NCI-H128 (cell line): ENCODE data around the gene VCP.

Experiments
- DNase-seq: peaks from one replicate; lab custom pipeline; 2025; ENCODE audit not compliant: unreplicated experiment; lab: John Stamatoyannopoulos, UW

VCP gene

GRCh38 chr9:35067056-35067455, 5.4 kb downstream of the VCP start:
- DNase-seq = no peak

GRCh38 chr9:35060548-35061207, 11.7 kb downstream of the VCP start:
- no peak for DNase-seq

GRCh38 chr9:35059438-35059837, 13.0 kb downstream of the VCP start:
- DNase-seq = no peak

- no peak for DNase-seq
Observed at GRCh38 chr9:35057271-35057620, 15.2 kb downstream of the VCP start.

GRCh38 chr9:35056571-35057270, 15.7 kb downstream of the VCP start:
- DNase-seq = no peak

GRCh38 chr9:35054871-35055644, 17.4 kb downstream of the VCP start:
- no peak for DNase-seq

GRCh38 chr9:35054185-35054835, 18.1 kb downstream of the VCP start:
- no peak for DNase-seq

GRCh38 chr9:35051069-35051967, 21.1 kb downstream of the VCP start:
- no peak for DNase-seq

GRCh38 chr9:35048511-35048910, 23.9 kb downstream of the VCP start:
- no peak for DNase-seq

- DNase-seq = no peak
Observed at GRCh38 chr9:35044071-35044470, 28.4 kb downstream of the VCP start.

- no peak for DNase-seq
Observed at GRCh38 chr9:35042891-35043545, 29.4 kb downstream of the VCP start.

- DNase-seq = no peak
Observed at GRCh38 chr9:35042081-35042604, 30.3 kb downstream of the VCP start.

- no peak for DNase-seq
Observed at GRCh38 chr9:35035851-35036701, 36.3 kb downstream of the VCP start.

GRCh38 chr9:35033101-35033500, 39.3 kb downstream of the VCP start:
- DNase-seq = no peak

- DNase-seq = no peak
Observed at GRCh38 chr9:35029852-35030251, 42.6 kb downstream of the VCP start.

- no peak for DNase-seq
Observed at GRCh38 chr9:35029241-35029640, 43.2 kb downstream of the VCP start.

GRCh38 chr9:35028341-35028740, 44.1 kb downstream of the VCP start:
- no peak for DNase-seq

GRCh38 chr9:35027860-35028259, 44.6 kb downstream of the VCP start:
- DNase-seq = no peak

- no peak for DNase-seq
Observed at GRCh38 chr9:35027374-35027773, 45.1 kb downstream of the VCP start.
